ENCODE results near the gene TGM4.

DNA sequence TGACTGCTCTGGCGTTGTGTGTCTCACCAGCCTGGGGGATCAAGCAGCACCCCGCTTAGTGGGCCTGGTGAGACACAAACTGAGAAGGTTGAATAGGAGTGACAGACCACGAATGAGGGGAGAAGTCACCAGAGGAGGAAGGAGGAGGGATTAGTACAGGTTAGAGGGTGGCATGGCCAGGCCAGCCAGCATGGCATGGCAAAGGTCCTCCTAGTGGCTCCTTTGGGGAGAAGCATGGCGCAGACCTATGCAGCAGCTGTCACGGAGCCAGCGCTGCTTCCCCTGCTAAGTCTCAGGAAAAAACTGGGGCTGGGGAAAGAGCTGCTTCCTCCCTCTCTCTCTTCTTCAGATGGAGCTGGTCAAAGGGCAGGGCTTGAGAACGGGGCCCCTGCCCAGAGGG, 53.0 kb downstream of the TGM4 start:
- no peak for TF ChIP-seq POLR2A (IDR thresholded peaks at IDR 0.05)
- TF ChIP-seq, protein P1, sequence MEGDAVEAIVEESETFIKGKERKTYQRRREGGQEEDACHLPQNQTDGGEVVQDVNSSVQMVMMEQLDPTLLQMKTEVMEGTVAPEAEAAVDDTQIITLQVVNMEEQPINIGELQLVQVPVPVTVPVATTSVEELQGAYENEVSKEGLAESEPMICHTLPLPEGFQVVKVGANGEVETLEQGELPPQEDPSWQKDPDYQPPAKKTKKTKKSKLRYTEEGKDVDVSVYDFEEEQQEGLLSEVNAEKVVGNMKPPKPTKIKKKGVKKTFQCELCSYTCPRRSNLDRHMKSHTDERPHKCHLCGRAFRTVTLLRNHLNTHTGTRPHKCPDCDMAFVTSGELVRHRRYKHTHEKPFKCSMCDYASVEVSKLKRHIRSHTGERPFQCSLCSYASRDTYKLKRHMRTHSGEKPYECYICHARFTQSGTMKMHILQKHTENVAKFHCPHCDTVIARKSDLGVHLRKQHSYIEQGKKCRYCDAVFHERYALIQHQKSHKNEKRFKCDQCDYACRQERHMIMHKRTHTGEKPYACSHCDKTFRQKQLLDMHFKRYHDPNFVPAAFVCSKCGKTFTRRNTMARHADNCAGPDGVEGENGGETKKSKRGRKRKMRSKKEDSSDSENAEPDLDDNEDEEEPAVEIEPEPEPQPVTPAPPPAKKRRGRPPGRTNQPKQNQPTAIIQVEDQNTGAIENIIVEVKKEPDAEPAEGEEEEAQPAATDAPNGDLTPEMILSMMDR (IDR thresholded peaks at IDR 0.05): no peak

Data from breast epithelium (tissue), 3 donors.